HG02981 (cell line): ENCODE measurements around the gene EIPR1.
"Not testable (repeated sequence)": the region's sequence is repeated elsewhere in the genome, so short reads cannot be mapped to it uniquely, and the experiment has no call there.

Experiments
- ATAC-seq: cut with Tn5 transposase; IDR thresholded peaks from one replicate; pipeline ENCODE4 v1.9.1; 2021; ENCODE audit warnings: mild to moderate bottlenecking, moderate library complexity; ENCODE audit not compliant: unreplicated experiment

The EIPR1 gene

DNA sequence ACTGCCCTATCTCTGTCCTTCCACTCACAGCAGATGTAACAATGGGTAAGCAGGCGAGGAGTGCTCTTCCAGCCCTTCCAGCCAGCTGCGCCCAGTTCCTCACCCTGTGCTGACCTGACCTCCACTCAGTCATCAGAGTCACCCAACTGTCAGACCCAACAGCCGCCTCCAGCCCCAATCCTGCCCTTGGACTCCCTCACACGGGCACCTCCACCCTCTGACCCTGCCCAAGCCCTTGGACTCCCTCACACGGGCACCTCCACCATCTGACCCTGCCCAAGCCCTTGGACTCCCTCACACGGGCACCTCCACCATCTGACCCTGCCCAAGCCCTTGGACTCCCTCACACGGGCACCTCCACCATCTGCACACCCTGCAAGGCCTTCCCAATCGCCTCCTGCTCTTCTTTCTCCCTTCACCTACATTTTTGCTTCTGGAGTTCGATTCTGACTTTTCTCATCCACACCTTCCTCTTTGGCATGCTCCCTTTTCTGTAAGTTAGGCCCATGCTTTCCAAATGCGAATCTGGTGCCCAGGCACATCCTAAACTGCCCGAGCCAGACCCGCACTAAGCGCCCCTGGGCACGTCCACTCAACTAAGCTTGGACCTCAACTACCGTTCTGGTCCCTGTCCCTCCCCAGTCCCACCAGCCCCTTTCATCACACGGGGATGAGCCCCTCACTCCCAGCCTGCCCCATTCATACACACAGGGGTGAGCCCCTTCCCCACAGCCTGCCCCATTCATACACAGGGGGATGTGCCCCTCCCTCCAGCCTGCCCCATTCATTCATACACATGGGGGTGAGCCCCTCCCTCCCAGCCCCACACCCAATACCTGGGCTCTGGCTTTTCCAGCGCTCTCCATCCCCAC is 15.9 kb downstream of the EIPR1 start:
- ATAC-seq: no peak

- no peak for ATAC-seq
These were observed 19.7 kb downstream of the EIPR1 start for GRCh38 chr2:3357926-3358325.

DNA sequence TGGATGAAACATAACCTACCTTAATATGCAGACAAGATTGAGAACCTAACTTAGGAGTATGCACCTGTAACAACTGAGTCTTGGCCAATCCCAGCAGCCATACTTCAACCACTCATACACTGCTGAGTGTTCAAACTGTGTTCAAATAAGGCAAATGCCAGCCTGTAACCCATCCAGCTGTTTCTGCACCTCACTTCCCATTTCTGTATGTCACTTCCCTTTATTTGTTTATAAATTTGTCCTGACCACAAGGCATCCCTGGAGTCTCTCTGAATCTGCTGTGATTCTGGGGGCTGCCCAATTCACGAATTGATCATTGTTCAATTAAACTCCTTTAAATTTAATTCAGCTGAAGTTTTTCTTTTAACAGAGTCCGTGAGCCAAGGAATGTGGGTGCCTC is 20.2 kb downstream of the EIPR1 start:
- ATAC-seq: not testable (repeated sequence)

GRCh38 chr2:3356799-3357198 is 20.8 kb downstream of the EIPR1 start:
- no peak for ATAC-seq

DNA sequence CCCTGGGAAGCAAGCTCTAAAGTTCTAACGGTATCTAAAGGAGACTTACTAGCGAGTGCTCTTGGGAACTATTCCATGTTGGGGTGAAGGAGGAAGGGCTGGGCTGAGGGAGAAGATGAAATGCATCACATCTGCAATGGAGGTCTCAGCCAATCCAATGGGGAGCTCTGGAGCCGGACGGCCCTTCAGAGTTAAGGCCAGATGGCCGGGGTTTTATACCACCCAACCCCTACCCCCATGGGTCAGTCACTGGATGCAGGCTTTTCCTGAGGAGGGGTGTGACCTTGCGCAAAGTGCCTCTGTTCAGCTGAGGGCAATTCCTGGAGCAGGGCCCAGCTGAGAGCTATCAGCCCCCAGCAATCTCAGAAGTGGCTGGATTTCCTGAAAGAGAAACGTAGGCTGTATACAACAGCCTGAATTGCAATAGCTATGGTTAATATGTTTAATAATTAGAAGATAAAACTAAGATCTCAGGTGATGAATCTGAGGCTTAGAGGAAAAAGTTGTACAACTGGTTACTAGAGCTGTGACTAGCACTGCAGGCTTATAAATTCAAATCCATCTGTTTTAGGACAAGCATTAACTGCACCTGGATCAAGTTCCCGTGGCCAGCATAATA is 21.6 kb downstream of the EIPR1 start:
- no peak for ATAC-seq

DNA sequence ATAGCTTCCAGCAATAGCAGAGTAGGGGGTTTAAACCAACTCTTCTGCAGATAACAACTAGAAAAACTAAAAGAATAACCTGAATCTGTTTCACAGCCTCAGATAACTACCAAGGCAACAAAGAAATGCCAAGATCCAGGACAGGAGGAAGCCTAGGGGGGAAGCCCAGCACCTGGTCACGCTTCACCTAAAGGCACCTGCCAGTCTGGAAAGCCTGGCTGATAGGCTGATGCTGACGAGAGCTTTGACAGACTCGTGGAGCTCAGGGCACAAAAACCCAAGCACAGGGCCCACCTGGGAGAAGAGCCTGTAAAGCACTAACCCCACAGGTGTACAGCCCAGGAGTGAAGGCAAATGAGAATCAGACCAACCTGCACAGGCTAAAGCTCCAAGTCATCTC is 22.6 kb downstream of the EIPR1 start:
- no peak for ATAC-seq

DNA sequence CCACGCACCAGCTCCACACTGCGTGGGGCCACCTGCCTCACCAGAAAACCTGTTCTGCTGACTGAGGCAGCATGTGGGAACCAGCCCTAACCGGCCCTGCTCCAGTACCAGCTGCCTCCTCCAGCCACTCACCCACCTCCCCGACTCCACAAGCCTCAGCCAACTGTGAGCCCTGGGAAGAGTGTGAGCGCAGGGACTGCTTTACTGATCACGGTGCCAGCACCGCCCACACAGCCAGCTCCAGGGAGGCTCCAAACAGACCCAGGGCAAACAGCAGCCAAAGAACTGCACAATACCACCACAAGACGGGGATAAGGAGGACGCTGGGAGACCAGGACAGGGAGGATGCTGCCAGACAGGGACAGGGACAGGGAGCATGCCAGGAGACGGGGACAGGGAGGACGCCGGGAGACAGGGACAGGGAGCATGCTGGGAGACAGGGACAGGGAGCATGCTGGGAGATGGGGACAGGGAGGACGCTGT is 28.4 kb downstream of the EIPR1 start:
- no peak for ATAC-seq

DNA sequence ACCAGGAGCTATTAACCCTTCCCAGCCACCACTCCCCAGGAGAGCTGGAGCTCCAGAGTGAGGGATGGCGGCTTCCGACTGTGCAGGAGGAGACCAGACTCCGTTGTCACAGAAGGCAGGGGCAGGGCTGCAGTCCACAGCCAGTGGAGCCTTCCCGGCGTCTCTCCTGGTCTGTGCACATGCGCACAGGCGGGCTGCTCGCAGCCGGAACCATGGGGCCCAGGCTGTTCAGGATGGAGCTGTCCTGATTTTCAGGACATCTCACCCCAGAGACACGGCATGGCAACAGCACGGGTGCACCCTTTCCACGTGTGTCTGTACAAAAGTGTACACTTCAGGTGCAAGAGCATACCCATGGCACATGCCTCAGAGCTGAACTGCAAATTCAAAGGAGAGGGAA is 28.9 kb downstream of the EIPR1 start:
- no peak for ATAC-seq

GRCh38 chr2:3345621-3346020 is 32.0 kb downstream of the EIPR1 start:
- ATAC-seq: no peak

DNA sequence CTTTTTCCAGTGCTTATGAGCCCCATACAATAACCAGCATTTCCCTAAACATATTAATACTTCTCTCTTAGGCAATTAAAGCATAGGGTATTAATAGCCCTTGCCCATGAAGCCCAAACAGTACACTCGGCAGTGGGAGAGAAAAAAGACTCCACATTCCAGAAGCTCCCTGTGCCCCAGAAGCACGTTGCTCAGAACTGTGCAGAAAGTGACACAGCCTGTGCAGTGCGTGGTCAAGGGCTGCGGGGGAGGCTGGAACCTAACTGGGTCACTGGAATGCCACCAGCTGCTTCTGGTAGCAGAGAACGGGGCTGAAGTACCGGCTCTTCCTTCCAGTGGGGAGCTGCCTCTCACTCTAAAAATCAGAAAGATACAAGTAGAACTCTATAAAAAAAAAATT is 32.7 kb downstream of the EIPR1 start:
- no peak for ATAC-seq

- ATAC-seq: no peak
These were observed 34.6 kb downstream of the EIPR1 start for GRCh38 chr2:3343012-3343411.

GRCh38 chr2:3342324-3342723 is 35.3 kb downstream of the EIPR1 start:
- no peak for ATAC-seq

GRCh38 chr2:3341336-3341735 is 36.3 kb downstream of the EIPR1 start:
- ATAC-seq: no peak

- no peak for ATAC-seq
These were observed 37.5 kb downstream of the EIPR1 start for GRCh38 chr2:3340144-3340543.

DNA sequence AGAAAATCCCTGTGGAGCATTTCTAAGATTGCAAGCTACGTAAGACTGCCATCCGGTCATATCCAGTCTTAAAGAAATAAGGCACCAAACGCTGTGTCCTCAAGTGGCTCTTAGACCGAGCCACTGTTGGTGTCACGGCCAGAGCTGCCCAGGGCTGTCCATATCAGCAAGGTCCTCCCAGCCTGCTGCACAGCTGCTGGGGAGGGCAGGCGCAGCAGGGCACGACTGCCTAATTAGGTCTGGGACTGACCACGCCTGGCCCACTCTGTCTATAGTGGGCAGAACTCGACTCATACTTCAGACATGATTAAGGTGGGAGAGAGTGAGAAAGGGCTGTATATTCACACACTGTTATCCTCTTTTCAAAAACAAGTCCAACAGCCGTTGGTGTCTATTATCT is 39.3 kb downstream of the EIPR1 start:
- no peak for ATAC-seq

- no peak for ATAC-seq
These were observed 40.8 kb downstream of the EIPR1 start for GRCh38 chr2:3336844-3337243.

- no peak for ATAC-seq
These were observed 42.9 kb downstream of the EIPR1 start for GRCh38 chr2:3334392-3335345.

GRCh38 chr2:3332133-3332532 is 45.5 kb downstream of the EIPR1 start:
- no peak for ATAC-seq

DNA sequence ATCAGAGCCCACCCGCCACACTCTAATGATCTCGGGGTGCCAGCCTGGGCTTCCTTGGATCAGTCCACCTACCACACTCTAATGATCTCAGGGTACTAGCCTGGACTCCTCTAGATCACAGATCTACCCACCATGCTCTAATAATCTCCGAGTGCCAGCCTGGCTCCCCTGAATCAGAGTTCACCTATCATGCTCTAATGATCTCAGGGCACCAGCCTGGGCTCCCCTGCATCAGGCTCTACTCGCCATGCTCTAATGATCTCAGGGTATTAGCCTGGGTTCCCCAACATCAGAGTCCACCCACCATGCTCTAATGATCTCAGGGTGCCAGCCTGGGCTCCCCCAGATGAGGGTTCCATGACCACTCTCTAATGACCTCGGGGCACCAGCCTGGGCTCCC is 48.1 kb downstream of the EIPR1 start:
- no peak for ATAC-seq

GRCh38 chr2:3326871-3327270 is 50.7 kb downstream of the EIPR1 start:
- no peak for ATAC-seq

GRCh38 chr2:3326182-3326537 is 51.5 kb downstream of the EIPR1 start:
- no peak for ATAC-seq
